Measurements from ENCODE around the gene RALGDS. TPM values are rescaled to one million over a fixed set of nuclear protein-coding genes. Genes with fewer than 3 reads are reported as not detected.
"Not testable (repeated sequence)": the region's sequence is repeated elsewhere in the genome, so short reads cannot be mapped to it uniquely, and the experiment has no call there.

The RALGDS gene
- total RNA-seq, 2 experiments from 2014 or later = 79.1 to 92.3 TPM

DNA sequence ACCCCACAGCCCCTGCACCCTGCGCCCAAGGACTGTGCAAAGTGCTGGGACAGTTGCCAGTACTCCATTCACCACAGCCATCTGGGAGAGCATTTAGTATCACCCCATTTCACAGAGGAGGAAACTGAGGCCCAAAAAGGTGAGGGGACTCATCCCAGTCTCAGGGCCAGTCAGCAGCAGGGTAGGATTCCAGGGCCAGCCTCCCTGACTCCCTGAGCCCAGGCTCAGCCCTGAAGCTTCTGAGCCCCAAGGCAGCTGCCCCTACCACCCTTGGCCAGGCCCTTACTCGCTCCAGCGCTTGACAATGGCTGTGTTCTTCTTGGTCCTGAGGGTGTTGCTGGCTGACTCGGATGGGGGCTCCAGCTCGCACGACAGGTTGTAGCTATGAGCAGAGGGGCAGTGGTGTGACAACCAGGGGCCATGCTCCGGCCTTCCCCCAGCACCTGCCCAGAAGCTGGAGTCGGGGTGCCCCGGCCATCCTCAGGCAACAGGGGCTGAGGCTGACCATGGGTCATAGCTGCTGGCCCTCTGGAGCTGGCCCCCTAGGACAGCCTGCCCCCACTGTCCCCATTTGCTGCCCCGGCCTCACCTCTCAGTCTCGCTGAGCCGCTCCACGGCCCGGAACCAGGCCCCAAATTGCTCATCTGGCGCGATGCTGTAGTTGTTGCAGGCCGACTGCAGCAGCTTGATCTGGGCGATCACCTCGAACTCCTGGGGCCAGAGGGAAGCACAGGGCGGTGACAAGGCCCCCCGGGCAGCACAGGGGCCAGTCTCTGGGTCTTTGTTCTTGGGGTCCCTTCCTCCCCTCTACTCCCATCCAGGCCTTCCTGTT is 18.6 kb downstream of the RALGDS start:
- H3K9me3 Mint-ChIP-seq = no peaks in the 10 kb centered on the region
- POLR2A ChIA-PET = no interaction called here
- no peaks in the 10 kb centered on the region for H3K27me3 Mint-ChIP-seq
- peaks cover 2% of the 10 kb centered on the region for H3K4me1 Mint-ChIP-seq
- H3K4me3 Mint-ChIP-seq = no peak overlapping the region
- no peak for DNase-seq
- H3K36me3 Mint-ChIP-seq (ENCODE audit: low read depth) = peaks cover 59% of the 10 kb centered on the region
- CTCF ChIA-PET = interaction anchor here (1.0 to 10.6 kb wide), 5 partner anchors 9 to 71 kb away, joined by 3 to 110 read pairs (median 3); no protein-coding TSS in a partner anchor
- H3K27ac Mint-ChIP-seq = no peak overlapping the region

DNA sequence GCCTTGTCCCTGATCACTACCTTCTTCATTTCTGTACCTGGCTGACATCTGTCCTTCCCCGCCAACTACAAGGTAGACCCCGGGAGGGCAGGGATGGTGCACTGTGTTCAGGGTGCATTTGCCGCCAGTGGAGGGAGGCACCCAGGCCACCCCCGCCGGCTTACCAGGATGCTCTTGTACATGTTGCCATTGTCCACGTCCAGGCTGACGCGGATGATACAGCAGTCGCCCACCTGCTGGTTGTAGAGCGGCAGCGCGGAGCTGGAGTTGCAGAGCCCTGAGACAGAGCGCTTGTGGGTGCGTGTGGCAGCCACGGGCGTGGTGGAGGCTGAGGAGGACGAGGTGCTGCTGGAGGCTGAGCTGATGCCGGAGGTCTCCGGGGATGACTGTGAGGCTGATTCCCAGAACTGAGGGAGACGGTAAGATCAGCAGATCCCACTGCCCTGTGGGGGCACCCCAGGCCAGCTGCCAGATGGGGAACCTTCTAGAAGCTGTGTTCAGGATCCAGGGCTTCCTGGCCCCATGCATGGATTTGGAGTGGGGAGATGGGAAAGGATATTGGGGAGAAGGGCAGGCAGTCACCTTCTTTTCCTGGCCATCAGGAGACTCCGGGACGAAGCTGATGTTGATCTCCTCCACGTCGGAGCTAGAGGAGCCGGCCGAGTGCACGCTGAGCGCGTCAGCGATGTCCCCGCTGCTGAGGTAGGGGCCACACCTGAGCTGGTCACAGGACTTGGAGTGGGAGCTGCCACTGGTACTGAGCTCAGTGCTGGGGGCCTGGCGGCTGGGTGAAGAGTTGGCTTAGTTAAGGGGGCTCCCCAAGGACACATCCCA is 19.5 kb downstream of the RALGDS start:
- ChIA-PET POLR2A (interaction anchor here (0.7 kb wide), 1 partner anchor 52 kb away, joined by 3 read pairs; no protein-coding TSS in a partner anchor), CTCF (interaction anchor here (0.7 to 10.6 kb wide), 6 partner anchors 10 to 79 kb away, joined by 3 to 110 read pairs (median 3); no protein-coding TSS in a partner anchor)
- H3K27me3 Mint-ChIP-seq = no peaks in the 10 kb centered on the region
- H3K27ac Mint-ChIP-seq = peak overlapping the region; percentile 55
- peaks cover 2% of the 10 kb centered on the region for H3K4me1 Mint-ChIP-seq
- H3K9me3 Mint-ChIP-seq = peaks cover 3% of the 10 kb centered on the region
- no peak for DNase-seq
- no peak overlapping the region for H3K4me3 Mint-ChIP-seq
- H3K36me3 Mint-ChIP-seq (ENCODE audit: low read depth) = peaks cover 65% of the 10 kb centered on the region

DNA sequence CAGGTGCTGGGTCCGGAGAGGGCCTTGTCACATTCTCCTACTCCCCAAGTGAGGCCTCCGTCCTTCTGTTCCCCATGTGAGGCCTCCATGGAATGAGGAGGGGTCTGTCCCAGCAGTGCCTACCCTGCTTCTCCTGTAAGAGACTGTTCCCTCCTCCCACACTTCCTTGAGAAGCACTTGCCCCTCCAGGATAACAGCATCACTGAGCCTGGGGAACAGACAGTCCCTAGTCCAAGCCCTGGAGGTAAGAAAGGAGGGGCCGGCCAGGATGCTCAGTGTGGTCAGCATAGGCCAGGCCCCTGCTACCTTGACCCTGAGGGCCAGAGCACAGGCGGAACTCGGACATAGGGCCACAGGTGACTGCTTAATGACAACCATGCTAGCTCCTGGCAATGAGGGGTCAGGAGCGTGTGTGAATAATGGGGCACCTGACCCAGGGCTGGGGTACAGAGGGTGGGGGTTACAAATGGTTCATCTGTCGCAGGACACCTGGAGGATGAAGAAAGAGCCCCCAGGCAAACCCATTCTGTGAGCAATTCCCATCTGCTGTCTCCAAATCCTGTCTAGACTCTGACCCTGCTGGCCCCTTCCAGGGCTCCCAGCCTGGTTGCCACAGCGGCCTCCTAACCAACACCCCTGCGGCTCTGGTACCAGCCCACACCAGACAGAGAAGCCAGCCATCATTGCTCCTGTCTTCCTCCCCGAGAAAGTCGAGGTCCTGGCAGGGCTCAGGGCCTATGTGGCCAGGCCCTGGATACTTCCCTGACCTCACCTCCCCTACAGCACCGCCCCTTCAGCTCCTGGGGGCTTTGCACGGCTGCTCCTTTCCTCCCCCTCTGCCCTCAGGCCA is 20.3 kb downstream of the RALGDS start:
- no peak overlapping the region for H3K27ac Mint-ChIP-seq

DNA sequence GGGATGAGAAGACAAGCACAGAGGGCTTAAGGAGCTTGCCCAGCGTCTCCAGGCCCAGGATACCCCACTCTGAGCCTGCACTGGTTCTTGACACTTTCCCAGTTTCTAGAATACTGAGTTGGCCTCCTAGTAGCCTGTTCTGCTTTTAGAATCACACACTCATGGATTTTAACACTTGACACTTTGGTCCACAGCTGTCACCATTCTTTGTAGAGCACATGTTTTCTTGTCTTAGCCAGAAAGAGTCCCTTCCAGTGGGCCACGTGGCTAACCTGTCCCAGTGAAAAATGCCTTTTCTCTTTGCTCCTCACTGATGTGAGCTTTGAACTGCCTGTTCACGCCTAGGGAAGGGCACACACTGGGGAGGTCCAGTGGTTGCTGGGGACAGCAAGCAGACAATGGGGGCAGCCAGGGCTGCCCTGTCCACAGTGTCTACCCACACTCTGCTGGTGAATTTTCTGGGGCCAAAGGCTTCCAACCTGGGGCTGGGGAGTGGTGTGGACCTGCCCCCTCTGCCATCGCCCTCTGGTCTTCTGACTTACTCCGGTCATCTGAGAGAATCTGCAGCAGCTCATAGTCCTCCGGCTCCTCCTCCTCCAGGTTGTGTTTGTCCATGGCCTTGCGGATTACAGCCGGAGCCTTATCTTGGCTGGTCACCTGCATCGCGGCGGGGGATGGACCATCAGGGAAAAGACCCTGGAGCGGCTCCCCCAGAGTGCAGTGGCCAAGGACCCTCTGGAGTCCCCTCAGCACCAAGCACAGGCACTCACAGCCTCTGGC is 21.1 kb downstream of the RALGDS start:
- no peak for DNase-seq
- Mint-ChIP-seq H3K4me3 (no peak overlapping the region), H3K9me3 (peaks cover 13% of the 10 kb centered on the region), H3K27me3 (no peaks in the 10 kb centered on the region), H3K27ac (no peak overlapping the region), H3K4me1 (no peaks in the 10 kb centered on the region), H3K36me3 (ENCODE audit: low read depth) (peaks cover 73% of the 10 kb centered on the region)
- POLR2A ChIA-PET = no interaction called here
- CTCF ChIA-PET = interaction anchor here (0.6 to 1.6 kb wide), 5 partner anchors 11 to 59 kb away, joined by 3 to 4 read pairs (median 3); no protein-coding TSS in a partner anchor

More for the DNA sequence above, 20.3 kb downstream of the RALGDS start:
- H3K4me1 Mint-ChIP-seq = no peaks in the 10 kb centered on the region
- no peak for DNase-seq
- CTCF ChIA-PET = interaction anchor here (0.7 to 10.6 kb wide), 4 partner anchors 11 to 79 kb away, joined by 3 to 110 read pairs (median 14); no protein-coding TSS in a partner anchor
- POLR2A ChIA-PET = no interaction called here
- no peak overlapping the region for H3K4me3 Mint-ChIP-seq
- H3K9me3 Mint-ChIP-seq = peaks cover 10% of the 10 kb centered on the region
- H3K27me3 Mint-ChIP-seq = no peaks in the 10 kb centered on the region
- peaks cover 70% of the 10 kb centered on the region for H3K36me3 Mint-ChIP-seq (ENCODE audit: low read depth)

DNA sequence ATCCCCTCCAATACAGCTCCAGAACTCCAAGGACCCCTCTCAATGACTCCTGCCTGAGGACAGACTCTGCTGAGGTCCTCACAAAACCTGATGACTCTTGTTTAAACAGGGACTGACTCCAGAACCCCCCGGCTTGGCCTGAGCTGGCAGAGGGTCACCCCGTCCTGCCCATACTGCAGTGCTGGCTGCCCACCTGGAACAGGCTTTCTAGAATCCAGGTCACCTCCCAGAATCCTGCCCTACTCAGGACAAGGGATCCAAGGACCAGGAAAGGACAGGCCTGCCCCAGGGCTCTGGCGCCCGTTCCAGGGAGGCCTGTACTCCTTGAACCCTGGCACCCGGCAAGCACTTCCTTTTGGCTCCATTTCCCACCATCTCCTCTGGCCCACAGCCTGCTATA is 22.2 kb downstream of the RALGDS start:
- DNase-seq = no peak
- no peak overlapping the region for H3K27ac Mint-ChIP-seq
- peaks cover 13% of the 10 kb centered on the region for H3K9me3 Mint-ChIP-seq
- ChIA-PET CTCF (interaction anchor here (0.8 to 1.6 kb wide), 5 partner anchors 12 to 60 kb away, joined by 3 to 4 read pairs (median 4); no protein-coding TSS in a partner anchor), POLR2A (no interaction called here)
- no peaks in the 10 kb centered on the region for H3K4me1 Mint-ChIP-seq
- no peaks in the 10 kb centered on the region for H3K27me3 Mint-ChIP-seq
- H3K36me3 Mint-ChIP-seq (ENCODE audit: low read depth) = peaks cover 70% of the 10 kb centered on the region
- no peak overlapping the region for H3K4me3 Mint-ChIP-seq

DNA sequence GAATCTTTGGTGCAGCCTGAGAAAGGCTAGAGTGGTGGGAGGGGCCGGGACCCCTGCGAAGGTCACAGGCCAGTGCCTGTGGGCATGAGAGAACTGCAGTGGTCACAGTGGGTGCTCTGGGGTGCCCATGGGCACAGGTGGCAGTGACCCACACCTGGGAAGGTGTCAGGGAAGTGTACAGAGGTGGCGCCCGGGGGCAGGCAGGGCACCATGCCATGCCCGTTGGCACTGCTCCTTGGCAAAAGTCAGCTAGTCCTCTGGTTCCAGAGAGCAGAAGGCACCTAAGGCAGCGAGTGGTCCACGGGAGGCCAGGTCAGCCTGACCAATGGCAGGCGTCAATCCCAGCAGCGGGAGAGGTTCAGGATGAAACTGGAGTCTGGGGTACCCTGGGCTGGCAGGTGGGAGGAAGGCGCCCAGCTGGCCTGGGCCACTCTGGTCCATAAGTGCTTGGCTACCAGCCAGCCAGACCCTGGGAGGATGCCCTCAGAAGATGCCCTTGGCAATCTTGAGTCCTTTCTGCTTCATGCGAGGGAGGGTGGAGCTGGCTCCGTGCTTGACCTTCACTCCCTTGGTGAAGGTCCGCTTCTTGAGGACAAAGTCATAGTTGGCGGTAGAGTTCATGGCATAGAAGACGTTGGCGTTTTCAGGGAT is 22.8 kb downstream of the RALGDS start:
- Mint-ChIP-seq H3K27ac (no peak overlapping the region), H3K27me3 (no peaks in the 10 kb centered on the region), H3K4me1 (no peaks in the 10 kb centered on the region), H3K9me3 (peaks cover 13% of the 10 kb centered on the region), H3K4me3 (no peak overlapping the region), H3K36me3 (ENCODE audit: low read depth) (peaks cover 70% of the 10 kb centered on the region)
- POLR2A ChIA-PET = no interaction called here
- no peak for DNase-seq
- CTCF ChIA-PET = interaction anchor here (0.8 to 1.6 kb wide), 4 partner anchors 12 to 61 kb away, joined by 3 to 4 read pairs (median 4); no protein-coding TSS in a partner anchor

DNA sequence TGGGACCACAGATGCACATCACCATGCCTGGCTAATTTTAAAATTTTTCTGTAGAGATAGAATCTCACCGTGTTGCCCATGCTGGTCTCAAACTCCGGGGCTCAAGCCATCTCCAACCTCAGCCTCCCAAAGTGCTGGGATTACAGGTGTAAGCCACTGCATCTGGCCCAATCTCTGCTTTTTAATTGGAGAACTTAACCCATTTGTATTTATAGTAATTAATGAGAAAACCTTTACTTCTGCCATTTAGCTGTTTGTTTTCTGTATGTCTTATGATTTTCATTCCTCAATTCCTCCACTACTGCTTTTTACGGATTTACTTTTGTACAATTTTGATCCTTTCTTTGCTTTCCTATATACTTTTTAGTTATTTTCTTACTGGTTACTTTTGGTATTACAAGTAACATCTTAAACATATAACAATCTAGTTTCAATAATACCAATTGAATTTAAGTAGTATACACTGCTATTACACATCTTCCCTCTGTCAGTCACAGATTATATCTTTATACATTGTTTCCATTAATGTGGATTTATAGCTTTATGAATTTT is 26.1 kb downstream of the RALGDS start:
- ChIA-PET POLR2A (no interaction called here), CTCF (interaction anchor here (0.6 kb wide), 1 partner anchor 524 kb away, joined by 3 read pairs; no protein-coding TSS in a partner anchor)
- H3K27me3 Mint-ChIP-seq = no peaks in the 10 kb centered on the region

DNA sequence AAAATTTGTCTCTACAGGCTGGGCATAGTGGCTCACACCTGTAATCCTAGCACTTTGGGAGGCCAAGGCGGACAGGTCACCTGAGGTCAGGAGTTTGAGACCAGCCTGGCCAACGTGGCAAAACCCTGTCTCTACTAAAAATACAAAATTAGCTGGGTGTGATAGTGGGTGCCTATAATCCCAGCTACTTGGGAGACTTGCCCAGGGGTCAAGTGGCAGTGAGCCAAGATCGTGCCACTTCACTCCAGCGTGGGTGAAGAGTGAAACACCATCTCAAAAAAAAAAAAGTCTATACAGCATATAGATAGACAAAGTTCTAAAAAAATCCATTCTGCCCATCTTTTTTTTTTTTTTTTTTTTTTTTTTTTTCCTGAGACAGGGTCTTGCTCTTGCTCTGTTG is 26.7 kb downstream of the RALGDS start:
- DNase-seq, H3K4me1 Mint-ChIP-seq, H3K27me3 Mint-ChIP-seq, H3K4me3 Mint-ChIP-seq, POLR2A ChIA-PET, H3K27ac Mint-ChIP-seq: not testable (repeated sequence)
- peaks cover 42% of the 10 kb centered on the region for H3K36me3 Mint-ChIP-seq (ENCODE audit: low read depth)
- peaks cover 13% of the 10 kb centered on the region for H3K9me3 Mint-ChIP-seq
- CTCF ChIA-PET = interaction anchor here (0.6 kb wide), 1 partner anchor 524 kb away, joined by 3 read pairs; no protein-coding TSS in a partner anchor

More for the DNA sequence above, 26.1 kb downstream of the RALGDS start:
- H3K36me3 Mint-ChIP-seq (ENCODE audit: low read depth) = peaks cover 46% of the 10 kb centered on the region
- no peak overlapping the region for H3K27ac Mint-ChIP-seq
- H3K4me1 Mint-ChIP-seq = no peaks in the 10 kb centered on the region
- no peak for DNase-seq
- no peak overlapping the region for H3K4me3 Mint-ChIP-seq
- H3K9me3 Mint-ChIP-seq = peaks cover 13% of the 10 kb centered on the region

DNA sequence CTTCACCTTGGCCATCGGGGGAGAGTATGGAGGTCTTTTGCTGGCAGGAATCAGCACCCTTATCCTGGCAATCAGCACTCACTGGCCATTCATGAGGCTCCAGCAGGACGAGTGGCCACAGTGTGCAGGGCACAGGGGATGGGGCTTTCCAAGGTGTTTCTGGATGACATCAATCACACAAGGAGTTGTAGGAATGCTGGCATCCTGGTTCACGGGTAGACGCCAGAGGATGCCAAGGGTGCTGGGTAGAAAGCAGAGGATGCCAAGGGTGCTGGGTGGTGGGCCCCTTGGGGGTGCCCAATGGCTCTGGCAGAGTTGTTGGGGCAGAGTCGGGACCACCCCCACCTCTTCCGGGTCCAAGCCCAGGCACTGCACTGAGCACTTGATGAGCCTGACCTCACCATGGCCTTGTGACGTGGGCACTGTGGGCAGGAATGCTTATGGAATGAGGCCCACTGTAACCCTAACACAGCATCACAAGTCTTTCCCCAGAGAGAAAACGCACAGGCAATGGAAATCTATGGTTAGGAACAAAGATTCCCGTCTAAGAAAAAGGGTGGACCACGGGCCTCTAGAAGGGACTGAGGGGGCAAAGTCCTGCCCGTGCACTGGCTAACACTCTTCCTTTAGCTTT is 30.2 kb downstream of the RALGDS start:
- Mint-ChIP-seq H3K9me3 (peaks cover 3% of the 10 kb centered on the region), H3K4me3 (no peak overlapping the region), H3K27ac (no peak overlapping the region), H3K4me1 (no peaks in the 10 kb centered on the region), H3K36me3 (ENCODE audit: low read depth) (peaks cover 7% of the 10 kb centered on the region), H3K27me3 (no peaks in the 10 kb centered on the region)
- ChIA-PET POLR2A (no interaction called here), CTCF (interaction anchor here (1.0 kb wide), 1 partner anchor 22 kb away, joined by 3 read pairs; no protein-coding TSS in a partner anchor)
- no peak for DNase-seq

DNA sequence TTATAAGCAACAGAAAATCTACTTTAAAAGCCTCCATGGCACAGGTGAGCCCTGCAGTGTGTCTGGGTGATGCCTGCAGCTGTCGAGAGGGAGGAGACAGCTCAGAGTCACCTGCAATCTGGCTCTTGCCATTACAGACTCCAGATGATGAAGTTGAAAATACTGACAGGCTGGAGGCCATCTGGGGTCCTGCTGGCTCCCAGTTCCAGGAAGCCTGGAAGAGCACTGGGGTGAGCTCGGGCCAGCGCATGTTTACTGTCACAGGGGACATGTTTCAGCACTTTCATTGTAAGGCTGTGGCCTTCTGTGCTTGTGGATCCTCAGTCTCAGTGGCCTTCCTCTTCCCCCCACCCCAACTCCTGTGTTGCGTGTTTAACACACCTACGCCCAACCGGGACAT is 30.9 kb downstream of the RALGDS start:
- H3K9me3 Mint-ChIP-seq = peaks cover under 1% of the 10 kb centered on the region
- H3K4me3 Mint-ChIP-seq = no peak overlapping the region
- no peak for DNase-seq
- ChIA-PET CTCF (interaction anchor here (0.7 to 1.1 kb wide), 2 partner anchors 68 to 400 kb away, joined by 3 to 4 read pairs; no protein-coding TSS in a partner anchor), POLR2A (no interaction called here)
- no peaks in the 10 kb centered on the region for H3K27me3 Mint-ChIP-seq
- H3K27ac Mint-ChIP-seq = no peak overlapping the region
- H3K36me3 Mint-ChIP-seq (ENCODE audit: low read depth) = peaks cover 2% of the 10 kb centered on the region
- H3K4me1 Mint-ChIP-seq = no peaks in the 10 kb centered on the region
